Sigmoid colon (tissue), 4 donors: ENCODE measurements around the gene ESR2.

ENCODE experiments used
- CTCF ChIP-seq, 4 experiments: fragments of 450-650 bp in 3 of 4; fragments of 200-600 bp in 1 of 4; IDR thresholded peaks; one replicate each; pipeline ENCODE4 v1.5.1; 2016 to 2019; ENCODE audit warnings: antibody characterized with exemption in 4 of 4, mild to moderate bottlenecking in 3 of 4, moderate library complexity in 2 of 4
- POLR2A ChIP-seq, 2 donors: fragments of 450-650 bp; IDR thresholded peaks; one replicate each; pipeline ENCODE4 v1.6.1; 2016; ENCODE audit warnings: antibody characterized with exemption in 2 of 2, mild to moderate bottlenecking in 2 of 2, moderate library complexity in 2 of 2
- POLR2AphosphoS5 ChIP-seq, 4 donors: sonication (generic); formaldehyde crosslinking; IDR thresholded peaks; one replicate each; pipeline ENCODE4 v1.6.1; 2017; ENCODE audit warnings: antibody characterized with exemption in 4 of 4

DNA sequence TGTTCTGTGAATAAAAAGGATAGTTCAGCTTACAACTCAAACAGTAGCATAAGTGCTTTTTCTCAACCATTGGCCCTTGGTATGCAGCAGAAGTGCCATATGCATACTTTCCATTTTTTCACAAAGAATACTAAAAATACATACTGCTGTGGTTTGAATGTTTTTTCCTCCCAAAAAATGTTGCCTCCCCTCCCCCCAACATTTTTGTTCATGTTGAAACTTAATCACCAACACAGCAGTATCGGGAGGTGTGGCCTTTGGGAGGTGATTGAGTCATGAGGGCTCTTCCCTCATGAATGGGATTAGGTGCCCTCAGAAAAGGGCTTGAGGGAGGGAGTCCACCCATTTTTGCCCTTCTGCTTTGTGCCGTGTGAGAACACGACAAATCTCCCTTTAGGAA is 198.6 kb downstream of the ESR2 start:
- TF ChIP-seq CTCF (IDR thresholded peaks at IDR 0.05) (no peak), POLR2A (IDR thresholded peaks at IDR 0.05) (no peak), POLR2AphosphoS5 (IDR thresholded peaks at IDR 0.05) (no peak)
